Body of pancreas (tissue), 4 donors: ENCODE measurements around the gene EIF3F.

ENCODE experiments used
- CTCF ChIP-seq, 7 experiments: fragments of 450-650 bp in 4 of 7; fragments of 200-600 bp in 3 of 7; sonication (generic) in 3 of 7; IDR thresholded peaks; one replicate each; pipeline ENCODE4 v1.5.1; 2016 to 2019; ENCODE audit warnings: antibody characterized with exemption in 7 of 7
- POLR2A ChIP-seq, 3 donors: fragments of 450-650 bp; IDR thresholded peaks; one replicate each; pipeline ENCODE4 v1.6.1; 2016; ENCODE audit warnings: antibody characterized with exemption in 3 of 3, mild to moderate bottlenecking in 2 of 3

DNA sequence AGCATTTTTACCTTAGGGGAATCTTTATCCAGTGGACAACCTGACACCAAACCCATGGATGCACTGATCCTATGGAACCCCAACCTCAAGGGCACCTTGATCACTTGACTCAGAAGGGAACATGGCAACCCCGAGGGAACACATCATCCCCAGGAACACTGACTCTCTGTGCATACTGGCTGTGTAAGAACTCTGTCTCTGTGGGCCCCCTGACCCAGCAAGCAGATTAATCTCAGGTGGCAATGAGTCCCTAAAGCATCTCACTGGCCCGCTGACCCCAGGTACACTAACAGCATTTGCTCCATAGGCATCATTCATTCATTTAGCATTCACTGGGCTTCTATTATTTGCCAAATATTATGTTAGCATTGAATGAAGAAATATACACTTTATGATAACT lies 16.9 kb downstream of the EIF3F start:
- no peak for TF ChIP-seq CTCF (IDR thresholded peaks at IDR 0.05)
- TF ChIP-seq POLR2A (IDR thresholded peaks at IDR 0.05), result no peak
